GM23338 (cell line): ENCODE measurements around the gene COL6A1. TPM values are rescaled to one million over a fixed set of nuclear protein-coding genes. Genes with fewer than 3 reads are reported as not detected.

Experiments used
- ATAC-seq: fragments of 200-7000 bp; cut with Tn5 transposase; 3 replicates; pipeline ENCODE4 v1.9.1; 2020
- DNase-seq: peaks from one replicate; pipeline ENCODE4 v3.0.0-alpha.2; 2015; ENCODE audit warnings: low spot score
- H2AFZ ChIP-seq: fragments of 200-600 bp; sonication (generic); 2 replicates; pipeline ENCODE4 v1.8.0; 2016; ENCODE audit warnings: antibody characterized with exemption, mild to moderate bottlenecking, moderate library complexity
- H3F3A ChIP-seq: fragments of 200-600 bp; sonication (generic); replicated peaks from 2 replicates; pipeline ENCODE4 v1.8.0; 2017; ENCODE audit warnings: antibody characterized with exemption, mixed run types, low read depth
- H3K27ac ChIP-seq: fragments of 200-600 bp; sonication (generic); 2 replicates; pipeline ENCODE4 v1.6.1; 2016; ENCODE audit warnings: low read depth
- H3K27me3 ChIP-seq: fragments of 200-600 bp; sonication (generic); 2 replicates; pipeline ENCODE4 v1.8.0; 2016; ENCODE audit warnings: mild to moderate bottlenecking, mixed run types, moderate library complexity; ENCODE audit not compliant: insufficient read depth
- H3K36me3 ChIP-seq: fragments of 200-600 bp; sonication (generic); 2 replicates; pipeline ENCODE4 v1.8.0; 2016; ENCODE audit warnings: mild to moderate bottlenecking; ENCODE audit not compliant: insufficient read depth
- H3K4me1 ChIP-seq: fragments of 200-600 bp; sonication (generic); 2 replicates; pipeline ENCODE4 v1.8.0; 2016; ENCODE audit warnings: mild to moderate bottlenecking, moderate library complexity; ENCODE audit not compliant: insufficient read depth
- H3K4me2 ChIP-seq: fragments of 200-600 bp; sonication (generic); 2 replicates; pipeline ENCODE4 v1.7.1; 2017; ENCODE audit warnings: mixed run types
- H3K4me3 ChIP-seq: fragments of 200-600 bp; sonication (generic); 2 replicates; pipeline ENCODE4 v1.6.1; 2016; ENCODE audit warnings: mixed run types
- H3K79me2 ChIP-seq: fragments of 200-600 bp; sonication (generic); replicated peaks from 2 replicates; pipeline ENCODE4 v1.8.0; 2017; ENCODE audit warnings: mild to moderate bottlenecking; ENCODE audit not compliant: insufficient read depth
- H3K9me2 ChIP-seq: fragments of 200-600 bp; sonication (generic); 2 replicates; pipeline ENCODE4 v1.8.0; 2017; ENCODE audit not compliant: insufficient read depth
- H4K20me1 ChIP-seq: fragments of 200-600 bp; sonication (generic); replicated peaks from 2 replicates; pipeline ENCODE4 v1.8.0; 2017; ENCODE audit warnings: mild to moderate bottlenecking; ENCODE audit not compliant: insufficient read depth
- H3K27ac Mint-ChIP-seq: 2 replicates; pipeline ENCODE4 v1.8.0; 2020; ENCODE audit warnings: inconsistent platforms, mild to moderate bottlenecking, moderate library complexity, mixed read lengths
- H3K27me3 Mint-ChIP-seq: 3 replicates; pipeline ENCODE4 v1.8.0; 2022; ENCODE audit warnings: low read depth, mild to moderate bottlenecking, moderate library complexity, mixed read lengths, inconsistent platforms; ENCODE audit not compliant: insufficient read depth, poor library complexity
- H3K36me3 Mint-ChIP-seq: 3 replicates; pipeline ENCODE4 v1.8.0; 2021; ENCODE audit warnings: low read depth, mild to moderate bottlenecking, inconsistent platforms, moderate library complexity, mixed read lengths
- H3K4me1 Mint-ChIP-seq: 3 replicates; pipeline ENCODE4 v1.8.0; 2020; ENCODE audit warnings: mild to moderate bottlenecking, inconsistent platforms, mixed read lengths
- H3K4me3 Mint-ChIP-seq: 3 replicates; pipeline ENCODE4 v1.8.0; 2021; ENCODE audit warnings: moderate library complexity, mild to moderate bottlenecking, inconsistent platforms, mixed read lengths
- H3K9me3 Mint-ChIP-seq: 3 replicates; pipeline ENCODE4 v1.8.0; 2020; ENCODE audit warnings: moderate library complexity, mild to moderate bottlenecking, inconsistent platforms, mixed read lengths
- CTCF ChIP-seq, 2 experiments: fragments of 200-600 bp in 1 of 2; sonication (generic) in 1 of 2; conservative IDR thresholded peaks; 2 replicates each; pipeline versions ENCODE4 v1.5.1 to v1.6.1; 2016 to 2017; ENCODE audit warnings: antibody characterized with exemption in 2 of 2, low read depth in 2 of 2, mild to moderate bottlenecking in 2 of 2, moderate library complexity in 1 of 2
- NANOG ChIP-seq: IDR thresholded peaks from 2 replicates; pipeline ENCODE4 v1.6.1; 2016; ENCODE audit warnings: antibody characterized with exemption, borderline replicate concordance
- POLR2AphosphoS5 ChIP-seq: IDR thresholded peaks from 2 replicates; pipeline ENCODE4 v1.6.1; 2016; ENCODE audit warnings: antibody characterized with exemption, low read depth
- STAT1 ChIP-seq: IDR thresholded peaks from one replicate; pipeline ENCODE4 v1.6.1; 2016; ENCODE audit warnings: antibody characterized with exemption; ENCODE audit not compliant: unreplicated experiment
- ZNF114 ChIP-seq: fragments of 250-450 bp; sonication (Bioruptor Pico); IDR thresholded peaks from 2 replicates; pipeline ENCODE4 v1.5.0; 2020; ENCODE audit warnings: mild to moderate bottlenecking, moderate library complexity
- ZNF331 ChIP-seq: fragments of 250-450 bp; sonication (Bioruptor Pico); IDR thresholded peaks from 2 replicates; pipeline ENCODE4 v1.5.0; 2020; ENCODE audit warnings: low read depth, mild to moderate bottlenecking, moderate library complexity
- polyA plus RNA-seq: library from polyadenylated mRNA; unstranded; fragments of >200 nt; fragmentation: Nextera tagmentation; extraction: Ambion mirVana; gene quantifications from 2 replicates; pipeline ENCODE4 v1.2.1, GENCODE V29; 2016
- total RNA-seq: library from RNA; depleted of rRNA; stranded (reverse); fragments of >200 nt; shearing (Covaris generic); gene quantifications from 2 replicates; pipeline ENCODE4 v1.2.3, GENCODE V29; 2014
- TF ChIP-seq, protein P1 (sequence below): fragments of 250-450 bp; sonication (Bioruptor Pico); IDR thresholded peaks from 2 replicates; pipeline ENCODE4 v1.5.0; 2020; ENCODE audit warnings: mild to moderate bottlenecking, moderate library complexity
- TF ChIP-seq, protein P2 (sequence below): IDR thresholded peaks from one replicate; pipeline ENCODE4 v1.6.1; 2018; ENCODE audit warnings: antibody characterized with exemption; ENCODE audit not compliant: unreplicated experiment

Gene COL6A1
- total and polyA plus RNA-seq, 2 experiments from 2014 or later, result 76.0 to 180 TPM

DNA sequence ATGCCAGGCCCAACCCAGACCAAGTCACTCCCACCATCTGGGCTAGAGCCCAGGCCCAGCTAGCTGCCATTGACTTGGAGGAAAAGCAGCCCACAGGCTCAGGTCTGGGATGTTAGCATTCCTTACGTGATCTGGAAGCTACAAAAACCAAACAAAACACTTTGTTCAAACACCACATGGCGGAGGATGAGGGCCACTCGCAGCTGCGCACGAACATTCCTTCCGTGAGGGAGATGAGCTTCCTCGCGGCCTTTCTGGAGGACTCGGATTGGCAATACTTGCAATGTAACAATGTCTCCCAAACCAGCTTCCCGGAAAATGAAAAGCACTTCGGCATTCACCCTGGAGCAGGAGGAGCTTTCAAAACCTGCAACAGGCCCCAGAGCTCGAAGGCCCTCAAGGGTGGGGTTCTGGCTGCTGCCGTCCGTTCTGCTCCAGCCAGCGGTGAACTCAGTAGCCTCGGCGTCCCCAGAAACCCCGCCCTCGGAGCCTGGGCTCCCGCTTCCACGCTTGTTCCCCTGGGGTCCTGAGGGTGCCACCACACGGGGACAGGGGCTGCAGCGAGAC, 40.5 kb downstream of the COL6A1 start:
- Mint-ChIP-seq H3K4me3 (no peak overlapping the region), H3K27ac (no peak overlapping the region), H3K4me1 (peaks cover 12% of the 10 kb centered on the region), H3K27me3 (peaks cover 2% of the 10 kb centered on the region), H3K36me3 (no peaks in the 10 kb centered on the region), H3K9me3 (no peaks in the 10 kb centered on the region)
- no peaks in the 10 kb centered on the region for H4K20me1 ChIP-seq
- H3K4me2 ChIP-seq, result no peak overlapping the region
- H3K9me2 ChIP-seq, result no peaks in the 10 kb centered on the region
- H3K36me3 ChIP-seq, result no peaks in the 10 kb centered on the region
- DNase-seq (no peak), ATAC-seq (no peak)
- peak overlapping the region; percentile 88 for H2AFZ ChIP-seq
- no peaks in the 10 kb centered on the region for H3K79me2 ChIP-seq
- H3K27ac ChIP-seq, result no peak overlapping the region
- no peak overlapping the region for H3K4me3 ChIP-seq
- no peaks in the 10 kb centered on the region for H3K27me3 ChIP-seq
- H3F3A ChIP-seq, result no peaks in the 10 kb centered on the region
- no peaks in the 10 kb centered on the region for H3K4me1 ChIP-seq
- no peak for TF ChIP-seq ZNF331 (CRISPR knock-in tag)
- no peak for TF ChIP-seq NANOG

DNA sequence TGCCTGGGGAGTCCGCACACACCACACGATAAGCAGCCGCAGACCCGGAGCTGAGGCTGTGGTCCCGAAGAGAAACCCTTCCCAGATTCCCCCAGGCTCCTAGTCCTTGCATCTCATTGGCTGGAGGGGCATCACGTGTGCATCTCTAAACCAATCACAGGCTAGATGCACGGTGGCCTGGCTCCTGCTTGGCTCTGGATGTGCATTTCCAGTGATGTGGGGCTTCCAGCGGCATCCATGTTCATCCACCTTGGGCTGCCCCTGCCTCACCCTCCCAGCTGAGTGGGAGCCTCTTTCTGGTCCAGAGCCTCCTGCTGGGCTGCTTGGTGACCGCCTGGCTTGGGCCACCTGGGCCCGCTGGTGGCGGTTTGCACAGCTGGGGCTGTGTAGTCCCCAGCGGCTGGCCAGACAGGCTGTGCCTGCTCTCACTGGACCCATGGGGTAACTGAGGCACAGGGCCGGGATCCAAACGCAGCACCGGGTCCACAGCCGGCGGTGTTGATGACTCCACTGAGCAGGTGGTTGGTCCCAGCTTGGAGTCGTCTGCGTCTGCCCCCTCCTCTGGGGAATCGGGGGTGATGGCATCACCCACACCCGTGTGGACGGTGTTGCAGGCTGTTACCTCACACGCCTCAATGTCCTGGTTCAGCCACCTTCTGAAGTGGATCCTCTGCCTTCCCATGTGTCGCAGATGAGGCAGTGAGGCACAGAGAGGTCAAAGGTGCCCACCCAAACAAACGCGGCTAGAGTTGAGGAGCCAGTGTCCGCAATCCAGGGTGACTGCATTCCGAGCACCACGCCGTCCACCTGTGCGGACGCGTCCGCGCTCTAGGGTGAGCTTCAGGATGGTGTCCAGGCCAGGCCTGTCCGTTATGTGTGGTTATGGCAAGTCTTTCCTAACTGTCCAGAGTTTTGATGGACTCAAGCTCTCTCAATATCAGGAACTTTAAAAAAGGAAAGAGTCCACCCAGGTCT, 41.3 kb downstream of the COL6A1 start:
- H3F3A ChIP-seq, result no peaks in the 10 kb centered on the region
- no peak overlapping the region for H3K4me3 ChIP-seq
- Mint-ChIP-seq H3K4me1 (peaks cover 12% of the 10 kb centered on the region), H3K9me3 (no peaks in the 10 kb centered on the region), H3K4me3 (no peak overlapping the region), H3K27ac (no peak overlapping the region), H3K36me3 (no peaks in the 10 kb centered on the region), H3K27me3 (peaks cover 2% of the 10 kb centered on the region)
- H3K4me1 ChIP-seq, result no peaks in the 10 kb centered on the region
- H3K9me2 ChIP-seq, result no peaks in the 10 kb centered on the region
- H3K36me3 ChIP-seq, result no peaks in the 10 kb centered on the region
- H2AFZ ChIP-seq, result peak overlapping the region; percentile 88
- no peaks in the 10 kb centered on the region for H3K27me3 ChIP-seq
- no peak overlapping the region for H3K27ac ChIP-seq
- H4K20me1 ChIP-seq, result no peaks in the 10 kb centered on the region
- ATAC-seq (peak; percentile 60), DNase-seq (no peak)
- no peaks in the 10 kb centered on the region for H3K79me2 ChIP-seq
- H3K4me2 ChIP-seq, result no peak overlapping the region
- TF ChIP-seq CTCF (conservative IDR thresholded peaks at IDR 0.05; ENCODE audit: low read depth in 2 of 2) (no peak), ZNF114 (no peak), STAT1 (no peak), NANOG (no peak), POLR2AphosphoS5 (no peak)
- TF ChIP-seq, protein P1, sequence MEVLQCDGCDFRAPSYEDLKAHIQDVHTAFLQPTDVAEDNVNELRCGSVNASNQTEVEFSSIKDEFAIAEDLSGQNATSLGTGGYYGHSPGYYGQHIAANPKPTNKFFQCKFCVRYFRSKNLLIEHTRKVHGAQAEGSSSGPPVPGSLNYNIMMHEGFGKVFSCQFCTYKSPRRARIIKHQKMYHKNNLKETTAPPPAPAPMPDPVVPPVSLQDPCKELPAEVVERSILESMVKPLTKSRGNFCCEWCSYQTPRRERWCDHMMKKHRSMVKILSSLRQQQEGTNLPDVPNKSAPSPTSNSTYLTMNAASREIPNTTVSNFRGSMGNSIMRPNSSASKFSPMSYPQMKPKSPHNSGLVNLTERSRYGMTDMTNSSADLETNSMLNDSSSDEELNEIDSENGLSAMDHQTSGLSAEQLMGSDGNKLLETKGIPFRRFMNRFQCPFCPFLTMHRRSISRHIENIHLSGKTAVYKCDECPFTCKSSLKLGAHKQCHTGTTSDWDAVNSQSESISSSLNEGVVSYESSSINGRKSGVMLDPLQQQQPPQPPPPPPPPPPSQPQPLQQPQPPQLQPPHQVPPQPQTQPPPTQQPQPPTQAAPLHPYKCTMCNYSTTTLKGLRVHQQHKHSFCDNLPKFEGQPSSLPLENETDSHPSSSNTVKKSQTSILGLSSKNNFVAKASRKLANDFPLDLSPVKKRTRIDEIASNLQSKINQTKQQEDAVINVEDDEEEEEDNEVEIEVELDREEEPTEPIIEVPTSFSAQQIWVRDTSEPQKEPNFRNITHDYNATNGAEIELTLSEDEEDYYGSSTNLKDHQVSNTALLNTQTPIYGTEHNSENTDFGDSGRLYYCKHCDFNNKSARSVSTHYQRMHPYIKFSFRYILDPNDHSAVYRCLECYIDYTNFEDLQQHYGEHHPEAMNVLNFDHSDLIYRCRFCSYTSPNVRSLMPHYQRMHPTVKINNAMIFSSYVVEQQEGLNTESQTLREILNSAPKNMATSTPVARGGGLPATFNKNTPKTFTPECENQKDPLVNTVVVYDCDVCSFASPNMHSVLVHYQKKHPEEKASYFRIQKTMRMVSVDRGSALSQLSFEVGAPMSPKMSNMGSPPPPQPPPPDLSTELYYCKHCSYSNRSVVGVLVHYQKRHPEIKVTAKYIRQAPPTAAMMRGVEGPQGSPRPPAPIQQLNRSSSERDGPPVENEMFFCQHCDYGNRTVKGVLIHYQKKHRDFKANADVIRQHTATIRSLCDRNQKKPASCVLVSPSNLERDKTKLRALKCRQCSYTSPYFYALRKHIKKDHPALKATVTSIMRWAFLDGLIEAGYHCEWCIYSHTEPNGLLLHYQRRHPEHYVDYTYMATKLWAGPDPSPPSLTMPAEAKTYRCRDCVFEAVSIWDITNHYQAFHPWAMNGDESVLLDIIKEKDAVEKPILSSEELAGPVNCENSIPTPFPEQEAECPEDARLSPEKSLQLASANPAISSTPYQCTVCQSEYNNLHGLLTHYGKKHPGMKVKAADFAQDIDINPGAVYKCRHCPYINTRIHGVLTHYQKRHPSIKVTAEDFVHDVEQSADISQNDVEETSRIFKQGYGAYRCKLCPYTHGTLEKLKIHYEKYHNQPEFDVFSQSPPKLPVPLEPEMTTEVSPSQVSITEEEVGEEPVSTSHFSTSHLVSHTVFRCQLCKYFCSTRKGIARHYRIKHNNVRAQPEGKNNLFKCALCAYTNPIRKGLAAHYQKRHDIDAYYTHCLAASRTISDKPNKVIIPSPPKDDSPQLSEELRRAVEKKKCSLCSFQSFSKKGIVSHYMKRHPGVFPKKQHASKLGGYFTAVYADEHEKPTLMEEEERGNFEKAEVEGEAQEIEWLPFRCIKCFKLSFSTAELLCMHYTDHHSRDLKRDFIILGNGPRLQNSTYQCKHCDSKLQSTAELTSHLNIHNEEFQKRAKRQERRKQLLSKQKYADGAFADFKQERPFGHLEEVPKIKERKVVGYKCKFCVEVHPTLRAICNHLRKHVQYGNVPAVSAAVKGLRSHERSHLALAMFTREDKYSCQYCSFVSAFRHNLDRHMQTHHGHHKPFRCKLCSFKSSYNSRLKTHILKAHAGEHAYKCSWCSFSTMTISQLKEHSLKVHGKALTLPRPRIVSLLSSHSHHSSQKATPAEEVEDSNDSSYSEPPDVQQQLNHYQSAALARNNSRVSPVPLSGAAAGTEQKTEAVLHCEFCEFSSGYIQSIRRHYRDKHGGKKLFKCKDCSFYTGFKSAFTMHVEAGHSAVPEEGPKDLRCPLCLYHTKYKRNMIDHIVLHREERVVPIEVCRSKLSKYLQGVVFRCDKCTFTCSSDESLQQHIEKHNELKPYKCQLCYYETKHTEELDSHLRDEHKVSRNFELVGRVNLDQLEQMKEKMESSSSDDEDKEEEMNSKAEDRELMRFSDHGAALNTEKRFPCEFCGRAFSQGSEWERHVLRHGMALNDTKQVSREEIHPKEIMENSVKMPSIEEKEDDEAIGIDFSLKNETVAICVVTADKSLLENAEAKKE, result no peak
- TF ChIP-seq, protein P2, sequence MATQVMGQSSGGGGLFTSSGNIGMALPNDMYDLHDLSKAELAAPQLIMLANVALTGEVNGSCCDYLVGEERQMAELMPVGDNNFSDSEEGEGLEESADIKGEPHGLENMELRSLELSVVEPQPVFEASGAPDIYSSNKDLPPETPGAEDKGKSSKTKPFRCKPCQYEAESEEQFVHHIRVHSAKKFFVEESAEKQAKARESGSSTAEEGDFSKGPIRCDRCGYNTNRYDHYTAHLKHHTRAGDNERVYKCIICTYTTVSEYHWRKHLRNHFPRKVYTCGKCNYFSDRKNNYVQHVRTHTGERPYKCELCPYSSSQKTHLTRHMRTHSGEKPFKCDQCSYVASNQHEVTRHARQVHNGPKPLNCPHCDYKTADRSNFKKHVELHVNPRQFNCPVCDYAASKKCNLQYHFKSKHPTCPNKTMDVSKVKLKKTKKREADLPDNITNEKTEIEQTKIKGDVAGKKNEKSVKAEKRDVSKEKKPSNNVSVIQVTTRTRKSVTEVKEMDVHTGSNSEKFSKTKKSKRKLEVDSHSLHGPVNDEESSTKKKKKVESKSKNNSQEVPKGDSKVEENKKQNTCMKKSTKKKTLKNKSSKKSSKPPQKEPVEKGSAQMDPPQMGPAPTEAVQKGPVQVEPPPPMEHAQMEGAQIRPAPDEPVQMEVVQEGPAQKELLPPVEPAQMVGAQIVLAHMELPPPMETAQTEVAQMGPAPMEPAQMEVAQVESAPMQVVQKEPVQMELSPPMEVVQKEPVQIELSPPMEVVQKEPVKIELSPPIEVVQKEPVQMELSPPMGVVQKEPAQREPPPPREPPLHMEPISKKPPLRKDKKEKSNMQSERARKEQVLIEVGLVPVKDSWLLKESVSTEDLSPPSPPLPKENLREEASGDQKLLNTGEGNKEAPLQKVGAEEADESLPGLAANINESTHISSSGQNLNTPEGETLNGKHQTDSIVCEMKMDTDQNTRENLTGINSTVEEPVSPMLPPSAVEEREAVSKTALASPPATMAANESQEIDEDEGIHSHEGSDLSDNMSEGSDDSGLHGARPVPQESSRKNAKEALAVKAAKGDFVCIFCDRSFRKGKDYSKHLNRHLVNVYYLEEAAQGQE, result no peak
